Measurements from ENCODE around the gene FAM236D.
"Not testable (repeated sequence)": the region's sequence is repeated elsewhere in the genome, so short reads cannot be mapped to it uniquely, and the experiment has no call there.

The FAM236D gene

GRCh38 chrX:72808110-72808509 lies at the start of gene FAM236D:
FAM236D (minus strand) TSS chrX:72808210; CDS start chrX:72808110, 100 bp downstream.
- DNase-seq (ENCODE audit: low read depth in 2 of 2): not testable (repeated sequence)

DNA sequence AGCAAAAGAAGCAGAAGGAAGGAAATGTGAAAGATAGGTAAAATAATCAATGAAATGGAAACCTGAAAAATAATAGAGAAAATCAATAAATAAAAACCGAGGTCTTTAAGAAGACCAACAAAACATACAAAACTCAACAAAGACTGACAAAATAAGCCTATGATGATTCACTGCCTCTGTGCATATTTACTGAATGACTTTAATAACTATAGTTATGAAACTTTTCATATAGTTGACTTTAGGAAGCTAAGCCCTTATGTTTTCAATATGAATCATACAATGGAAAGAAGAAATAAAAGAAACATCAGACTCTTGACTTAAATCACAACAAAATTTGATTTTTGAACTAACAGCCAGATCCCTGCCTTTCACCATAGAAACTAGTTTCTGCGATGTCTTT lies 29.5 kb upstream of the FAM236D start:
- not testable (repeated sequence) for DNase-seq (ENCODE audit: low read depth in 2 of 2)

DNA sequence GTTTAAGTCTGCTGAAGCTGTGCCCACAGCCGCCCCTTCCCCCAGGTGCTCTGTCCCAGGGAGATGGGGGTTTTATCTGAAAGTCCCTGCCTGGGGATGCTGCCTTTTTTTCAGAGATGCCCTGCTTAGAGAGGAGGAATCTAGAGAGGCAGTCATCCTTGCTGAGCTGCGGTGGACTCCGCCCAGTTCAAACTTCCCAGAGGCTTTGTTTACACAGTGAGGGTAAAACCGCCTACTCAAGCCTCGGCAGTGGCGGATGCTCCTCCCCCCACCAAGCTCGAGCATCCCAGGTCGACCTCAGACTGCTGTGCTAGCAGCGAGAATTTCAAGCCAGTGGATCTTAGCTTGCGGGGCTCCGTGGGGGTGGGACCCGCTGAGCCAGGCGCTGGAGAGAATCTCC lies 22.7 kb upstream of the FAM236D start:
- DNase-seq (ENCODE audit: low read depth in 2 of 2): not testable (repeated sequence)

- not testable (repeated sequence) for DNase-seq (ENCODE audit: low read depth in 2 of 2)
These were observed 17.6 kb downstream of the FAM236D start for GRCh38 chrX:72790390-72790789.

- not testable (repeated sequence) for DNase-seq (ENCODE audit: low read depth in 2 of 2)
These were observed 19.9 kb downstream of the FAM236D start for GRCh38 chrX:72788142-72788541.

DNA sequence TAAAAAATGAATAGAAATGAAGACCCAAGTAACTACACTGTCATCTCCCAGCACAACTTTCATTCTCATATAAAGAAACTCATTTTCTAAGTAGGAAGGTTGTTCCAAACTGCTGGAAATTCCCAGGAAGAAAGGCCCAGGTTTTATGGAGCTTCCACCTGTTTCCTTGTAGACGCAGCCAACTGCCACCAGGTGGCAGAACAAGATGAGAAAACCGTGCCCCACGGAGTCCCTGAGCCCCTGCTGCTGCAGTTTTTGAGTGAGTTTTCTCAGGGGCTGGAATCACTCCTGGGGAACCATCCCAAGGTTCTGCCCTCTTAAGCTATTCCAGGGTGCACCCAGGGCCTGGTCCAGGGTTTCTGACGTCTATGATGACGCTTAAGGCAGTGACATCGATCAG lies 24.0 kb downstream of the FAM236D start:
- DNase-seq (ENCODE audit: low read depth in 2 of 2): not testable (repeated sequence)

- DNase-seq (ENCODE audit: low read depth in 2 of 2): not testable (repeated sequence)
These were observed 24.6 kb downstream of the FAM236D start for GRCh38 chrX:72783365-72783936.

- DNase-seq (ENCODE audit: low read depth in 2 of 2): not testable (repeated sequence)
These were observed 25.4 kb downstream of the FAM236D start, which contains the start of gene FAM236B for GRCh38 chrX:72782560-72782959. FAM236B (minus strand) TSS chrX:72782660; CDS start chrX:72782560, 100 bp downstream.

DNA sequence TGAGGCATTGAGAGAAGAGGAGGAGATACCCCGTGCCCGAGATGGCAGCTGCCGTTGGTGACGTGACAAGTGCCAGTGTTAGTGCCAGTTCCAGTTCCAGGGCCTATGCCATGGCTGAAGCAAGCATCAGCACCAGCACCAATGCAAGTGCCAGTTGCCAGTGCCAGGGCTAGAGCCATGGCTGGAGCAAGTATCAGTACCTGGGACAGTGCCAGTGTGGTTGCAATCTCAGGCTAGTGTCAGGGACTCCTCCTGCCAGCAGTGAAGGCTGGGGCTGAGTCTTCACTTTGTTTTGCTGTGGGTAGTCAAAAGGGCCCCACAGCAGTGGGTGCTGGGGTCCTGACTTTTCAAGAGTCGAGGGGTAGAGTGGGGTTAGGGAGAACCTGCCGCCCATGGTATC lies 29.9 kb downstream of the FAM236D start:
- not testable (repeated sequence) for DNase-seq (ENCODE audit: low read depth in 2 of 2)

- DNase-seq (ENCODE audit: low read depth in 2 of 2): not testable (repeated sequence)
These were observed 30.6 kb downstream of the FAM236D start for GRCh38 chrX:72777467-72777790.

DNA sequence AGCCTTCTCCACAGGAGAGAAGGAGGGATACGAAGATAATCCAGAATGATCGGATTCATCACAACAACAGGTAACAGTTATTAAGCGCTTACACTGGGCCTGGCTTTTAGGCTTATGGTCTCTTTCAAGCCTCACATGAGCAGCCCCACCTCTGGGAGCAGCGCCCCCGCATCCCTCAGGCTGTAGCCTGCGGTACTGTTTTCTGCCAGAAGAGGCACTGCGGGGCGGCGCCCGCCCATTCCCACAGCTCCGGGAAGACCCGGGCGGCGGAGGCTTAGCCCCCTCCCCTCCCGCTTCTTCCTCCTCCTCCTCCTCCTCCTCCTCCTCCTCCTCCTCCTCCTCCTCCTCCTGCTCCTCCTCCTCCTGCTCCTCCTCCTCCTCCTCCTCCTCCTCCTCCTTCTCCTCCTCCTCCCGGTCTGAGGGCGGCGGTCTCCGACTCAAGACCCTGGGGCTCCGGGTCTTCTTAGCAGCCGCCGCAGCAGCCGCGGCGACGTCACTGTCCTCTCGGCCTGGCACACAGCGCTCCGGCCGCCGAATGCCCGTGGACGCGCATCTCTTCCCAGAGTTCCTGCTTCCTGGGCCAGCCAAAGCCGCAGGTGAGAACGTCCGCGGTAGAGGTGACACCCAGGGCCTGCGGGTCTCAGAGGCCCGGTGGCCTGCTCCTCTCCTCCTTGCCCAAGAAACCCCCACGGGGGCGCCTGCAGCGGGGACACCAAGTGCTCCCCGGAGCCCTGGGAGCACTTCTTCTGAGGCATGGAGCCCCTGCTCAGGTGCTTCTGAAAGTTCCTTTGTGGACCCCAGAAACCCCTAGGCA lies 31.1 kb downstream of the FAM236D start, which contains the start of gene DMRTC1B:
Gene DMRTC1B, plus strand, starts transcription at position 238 of the 814 bp plus-strand sequence. CDS start 68,246 bp downstream, outside the sequence.
- DNase-seq (ENCODE audit: low read depth in 2 of 2): not testable (repeated sequence)

DNA sequence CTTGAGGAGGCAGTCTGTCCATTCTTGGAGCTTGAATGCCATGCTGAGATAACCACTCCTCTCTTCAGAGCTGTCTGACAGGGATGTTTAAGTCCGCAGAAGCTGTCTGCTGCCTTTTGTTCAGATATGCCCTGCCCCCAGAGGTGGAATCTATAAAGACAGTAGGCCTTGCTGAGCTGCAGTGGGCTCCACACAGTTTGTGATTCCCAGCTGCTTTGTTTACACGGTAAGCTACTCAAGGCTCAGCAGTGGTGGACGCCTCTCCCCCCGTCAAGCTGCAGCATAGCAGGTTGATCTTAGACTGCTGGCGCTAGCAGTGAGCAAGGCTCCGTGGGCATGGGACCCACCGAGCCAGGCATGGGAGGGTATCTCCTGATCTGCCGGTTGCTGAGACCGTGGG lies 47.6 kb downstream of the FAM236D start:
- not testable (repeated sequence) for DNase-seq (ENCODE audit: low read depth in 2 of 2)

All from fibroblast of skin of left quadriceps (primary cell).